IMR-90 (cell line): ENCODE measurements around the gene MAGI2. TPM values are rescaled to one million over a fixed set of nuclear protein-coding genes. Genes with fewer than 3 reads are reported as not detected.

Experiments
- ATAC-seq: fragments of 200-7000 bp; cut with Tn5 transposase; 2 replicates; pipeline ENCODE4 v1.9.1; 2020; ENCODE audit warnings: low read depth, mild to moderate bottlenecking, moderate library complexity
- BruUV-seq: library from RNA; stranded (reverse); fragments of 400-500 nt; replicated peaks from 2 replicates; lab custom pipeline; 2021; lab: Mats Ljungman, UMichigan
- CTCF ChIA-PET: fragments of 300-600 bp; formaldehyde crosslinking; extraction: SDS; loops from one replicate; lab custom pipeline; 2021; ENCODE audit warnings: antibody characterized with exemption; lab: Yijun Ruan, JAX
- POLR2A ChIA-PET: fragments of 300-600 bp; sonication (Branson Sonifier 250); formaldehyde crosslinking; loops from one replicate; lab custom pipeline; 2022; ENCODE audit warnings: antibody characterized with exemption; ENCODE audit not compliant: unreplicated experiment; lab: Charles Lee
- DNase-seq: peaks from one replicate; pipeline ENCODE4 v3.0.0; 2013
- H2AFZ ChIP-seq: replicated peaks from 2 replicates; pipeline ENCODE3; 2013; ENCODE audit warnings: low read length, mild to moderate bottlenecking; ENCODE audit not compliant: poor library complexity
- H2AK5ac ChIP-seq: 2 replicates; pipeline ENCODE4 v1.6.1; 2013; ENCODE audit warnings: low read depth, low read length, inconsistent platforms
- H2AK9ac ChIP-seq: replicated peaks from 2 replicates; pipeline ENCODE3; 2013; ENCODE audit warnings: mild to moderate bottlenecking, low read depth, low read length, moderate library complexity; ENCODE audit not compliant: poor library complexity
- H2BK120ac ChIP-seq: 2 replicates; pipeline ENCODE4 v1.6.1; 2013; ENCODE audit warnings: low read depth, low read length, inconsistent platforms
- H2BK15ac ChIP-seq: 3 replicates; pipeline ENCODE4 v1.6.1; 2013; ENCODE audit warnings: low read depth, low read length, inconsistent platforms
- H2BK20ac ChIP-seq: 2 replicates; pipeline ENCODE4 v1.6.1; 2013; ENCODE audit warnings: low read depth, mild to moderate bottlenecking, inconsistent platforms, low read length, moderate library complexity
- H2BK5ac ChIP-seq: 2 replicates; pipeline ENCODE4 v1.6.1; 2013; ENCODE audit warnings: mild to moderate bottlenecking, low read depth, low read length, inconsistent platforms; ENCODE audit not compliant: poor library complexity, severe bottlenecking
- H3K14ac ChIP-seq: replicated peaks from 2 replicates; pipeline ENCODE4 v1.6.1; 2013; ENCODE audit warnings: low read depth, low read length, inconsistent platforms
- H3K18ac ChIP-seq: 2 replicates; pipeline ENCODE4 v1.6.1; 2013; ENCODE audit warnings: low read depth, low read length, control low read depth
- H3K23ac ChIP-seq: 2 replicates; pipeline ENCODE4 v1.6.1; 2013; ENCODE audit warnings: low read depth, low read length, inconsistent platforms
- H3K27ac ChIP-seq: 2 replicates; pipeline ENCODE4 v1.5.1; 2013; ENCODE audit warnings: mild to moderate bottlenecking, control low read depth, low read length; ENCODE audit not compliant: insufficient read depth
- H3K27me3 ChIP-seq: 2 replicates; pipeline ENCODE4 v1.6.1; 2013; ENCODE audit warnings: low read length; ENCODE audit not compliant: control insufficient read depth, insufficient read depth
- H3K36me3 ChIP-seq: 2 replicates; pipeline ENCODE4 v1.6.1; 2013; ENCODE audit warnings: low read length, mixed read lengths; ENCODE audit not compliant: control insufficient read depth, insufficient read depth
- H3K4ac ChIP-seq: 2 replicates; pipeline ENCODE4 v1.6.1; 2013; ENCODE audit warnings: low read depth, low read length, inconsistent platforms
- H3K4me1 ChIP-seq: 2 replicates; pipeline ENCODE4 v1.6.1; 2013; ENCODE audit warnings: low read length, mixed read lengths; ENCODE audit not compliant: control insufficient read depth, insufficient read depth
- H3K4me2 ChIP-seq: 2 replicates; pipeline ENCODE4 v1.6.1; 2013; ENCODE audit warnings: low read depth, mild to moderate bottlenecking, control low read depth, low read length, moderate library complexity
- H3K4me3 ChIP-seq: 2 replicates; pipeline ENCODE4 v1.5.1; 2013; ENCODE audit warnings: low read depth, mild to moderate bottlenecking, control low read depth, low read length, moderate library complexity; ENCODE audit not compliant: insufficient read depth
- H3K56ac ChIP-seq: 2 replicates; pipeline ENCODE4 v1.6.1; 2013; ENCODE audit warnings: low read length, inconsistent platforms; ENCODE audit not compliant: insufficient read depth; ENCODE audit errors: extremely low read depth
- H3K79me1 ChIP-seq, 2 experiments: 2 replicates each; pipeline ENCODE4 v1.6.1; 2013; ENCODE audit warnings: low read length in 2 of 2, inconsistent platforms in 1 of 2, low read depth in 1 of 2
- H3K9ac ChIP-seq: 2 replicates; pipeline ENCODE4 v1.6.1; 2013; ENCODE audit warnings: low read depth, low read length, control low read depth
- H3K9me1 ChIP-seq: 2 replicates; pipeline ENCODE4 v1.6.1; 2013; ENCODE audit warnings: low read length, inconsistent platforms; ENCODE audit not compliant: insufficient read depth
- H3K9me3 ChIP-seq: 2 replicates; pipeline ENCODE4 v1.6.1; 2013; ENCODE audit warnings: low read length; ENCODE audit not compliant: control insufficient read depth, insufficient read depth
- H4K20me1 ChIP-seq: 2 replicates; pipeline ENCODE4 v1.6.1; 2013; ENCODE audit warnings: low read length, inconsistent platforms; ENCODE audit not compliant: insufficient read depth
- H4K5ac ChIP-seq: 2 replicates; pipeline ENCODE4 v1.6.1; 2013; ENCODE audit warnings: mild to moderate bottlenecking, low read depth, low read length, control low read depth
- H4K8ac ChIP-seq, 2 experiments: 2 replicates each; pipeline ENCODE4 v1.6.1; 2013; ENCODE audit warnings: low read depth in 2 of 2, low read length in 2 of 2, control low read depth in 1 of 2, inconsistent platforms in 1 of 2
- H4K91ac ChIP-seq: 2 replicates; pipeline ENCODE4 v1.6.1; 2013; ENCODE audit warnings: low read depth, low read length, inconsistent platforms; ENCODE audit not compliant: insufficient read depth
- POLR2A ChIP-seq: IDR thresholded peaks from 2 replicates; pipeline ENCODE4 v1.6.1; 2012; ENCODE audit warnings: mild to moderate bottlenecking, low read depth, low read length
- RAD21 ChIP-seq: IDR thresholded peaks from 2 replicates; pipeline ENCODE4 v1.6.1; 2012; ENCODE audit warnings: low read length, improper control_type of control experiment
- RFX5 ChIP-seq: IDR thresholded peaks from 2 replicates; pipeline ENCODE4 v1.8.0; 2012; ENCODE audit warnings: low read depth, mild to moderate bottlenecking, low read length, moderate library complexity
- USF2 ChIP-seq: fragments of 150-350 bp; IDR thresholded peaks from 2 replicates; pipeline ENCODE4 v1.6.1; 2017; ENCODE audit warnings: mild to moderate bottlenecking, antibody characterized with exemption, low read length, low read depth
- WGBS, 2 experiments: methylation state at CpG; one replicate each; pipeline versions ENCODE4 v1.1.5 to v1.1.7; 2013; ENCODE audit warnings: missing lambda C conversion rate in 2 of 2; ENCODE audit not compliant: insufficient read length in 1 of 2; ENCODE audit errors: extremely low coverage in 2 of 2; 5-methylcytosine and 5-hydroxymethylcytosine counted together
- dilution Hi-C: fragments of 300-500 bp; cut with HindIII; formaldehyde crosslinking; loops from one replicate; pipeline ENCODE4 v1.14.3; 2018; ENCODE audit warnings: low sequenced_read_pairs; ENCODE audit not compliant: unreplicated experiment
- in situ Hi-C: fragments of 300-500 bp; cut with MboI; formaldehyde crosslinking; loops from 3 replicates; pipeline ENCODE4 v1.14.3; 2019; ENCODE audit warnings: low sequenced_read_pairs, inconsistent platforms, mixed read lengths
- intact Hi-C: fragments of 100-400 bp; cut with micrococcal nuclease; formaldehyde crosslinking; loops from 2 replicates; pipeline ENCODE4 v1.10.0; 2022
- polyA plus RNA-seq, 3 experiments: library from polyadenylated mRNA; depleted of rRNA; stranded (reverse); fragments of >200 nt; gene quantifications; 2 replicates each; pipeline ENCODE4 v1.2.3, GENCODE V29; 2012; ENCODE audit warnings: low replicate concordance in 1 of 3
- total RNA-seq: library from RNA; depleted of rRNA; stranded (reverse); fragments of >200 nt; gene quantifications from 2 replicates; pipeline ENCODE4 v1.2.3, GENCODE V29; 2012

MAGI2 gene
- total and polyA plus RNA-seq, 2 of the 4 experiments (the other 2 are of a cell fraction): 2.5 to 17.9 TPM

GRCh38 chr7:79412915-79413314 lies 40.6 kb downstream of the MAGI2 start:
- H2AFZ ChIP-seq: no peak overlapping the region

More at GRCh38 chr7:79412915-79413314, 40.6 kb downstream of the MAGI2 start:
- H3K14ac ChIP-seq: no peak overlapping the region
- TF ChIP-seq POLR2A: no peak
- TF ChIP-seq USF2: no peak
- TF ChIP-seq RAD21: no peak
- TF ChIP-seq RFX5: no peak
- no peak overlapping the region for H3K23ac ChIP-seq
- peaks cover 11% of the 10 kb centered on the region in 2 experiments for H3K79me1 ChIP-seq
- H3K4ac ChIP-seq: no peak overlapping the region
- H4K91ac ChIP-seq: no peak overlapping the region
- CTCF ChIA-PET: interaction anchor here (1.3 kb wide), 1 partner anchor 12 kb away, joined by 3 read pairs; no protein-coding TSS in a partner anchor
- POLR2A ChIA-PET: no interaction called here
- BruUV-seq: no TSS peak
- no peaks in the 10 kb centered on the region for H3K9me1 ChIP-seq
- ATAC-seq: no peak
- no peak overlapping the region for H2BK20ac ChIP-seq
- H3K4me2 ChIP-seq: no peak overlapping the region
- WGBS, 2 experiments: no CpG with 5 or more reads among the region's 2 CpGs
- H2AK9ac ChIP-seq: no peak overlapping the region
- no peaks in the 10 kb centered on the region for H3K9me3 ChIP-seq
- no peak for DNase-seq
- H3K9ac ChIP-seq: no peak overlapping the region
- in situ Hi-C loops: no loop called here
- no peak overlapping the region for H4K5ac ChIP-seq
- dilution Hi-C loops: no loop called here
- no peak overlapping the region for H3K4me3 ChIP-seq
- H2AK5ac ChIP-seq: no peak overlapping the region
- no peak overlapping the region for H2BK5ac ChIP-seq
- H3K18ac ChIP-seq: no peak overlapping the region
- no peaks in the 10 kb centered on the region; the same call in 1 of the 2 replicates for H4K20me1 ChIP-seq
- H3K27ac ChIP-seq: no peak overlapping the region
- no peak overlapping the region for H2BK15ac ChIP-seq
- no peaks in the 10 kb centered on the region for H3K27me3 ChIP-seq
- H4K8ac ChIP-seq: no peak overlapping the region
- intact Hi-C loops: no loop called here
- no peak overlapping the region for H2BK120ac ChIP-seq
- no peaks in the 10 kb centered on the region for H3K36me3 ChIP-seq
- no peak overlapping the region for H3K56ac ChIP-seq
- H3K4me1 ChIP-seq: peaks cover 2% of the 10 kb centered on the region; the same call in 1 of the 2 replicates
